ENCODE measurements around the gene FMR1. TPM values are rescaled to one million over a fixed set of nuclear protein-coding genes. Genes with fewer than 3 reads are reported as not detected.

FMR1 gene
- total and polyA plus RNA-seq, 8 donors = 11.9 to 175 (median 21.4) TPM

DNA sequence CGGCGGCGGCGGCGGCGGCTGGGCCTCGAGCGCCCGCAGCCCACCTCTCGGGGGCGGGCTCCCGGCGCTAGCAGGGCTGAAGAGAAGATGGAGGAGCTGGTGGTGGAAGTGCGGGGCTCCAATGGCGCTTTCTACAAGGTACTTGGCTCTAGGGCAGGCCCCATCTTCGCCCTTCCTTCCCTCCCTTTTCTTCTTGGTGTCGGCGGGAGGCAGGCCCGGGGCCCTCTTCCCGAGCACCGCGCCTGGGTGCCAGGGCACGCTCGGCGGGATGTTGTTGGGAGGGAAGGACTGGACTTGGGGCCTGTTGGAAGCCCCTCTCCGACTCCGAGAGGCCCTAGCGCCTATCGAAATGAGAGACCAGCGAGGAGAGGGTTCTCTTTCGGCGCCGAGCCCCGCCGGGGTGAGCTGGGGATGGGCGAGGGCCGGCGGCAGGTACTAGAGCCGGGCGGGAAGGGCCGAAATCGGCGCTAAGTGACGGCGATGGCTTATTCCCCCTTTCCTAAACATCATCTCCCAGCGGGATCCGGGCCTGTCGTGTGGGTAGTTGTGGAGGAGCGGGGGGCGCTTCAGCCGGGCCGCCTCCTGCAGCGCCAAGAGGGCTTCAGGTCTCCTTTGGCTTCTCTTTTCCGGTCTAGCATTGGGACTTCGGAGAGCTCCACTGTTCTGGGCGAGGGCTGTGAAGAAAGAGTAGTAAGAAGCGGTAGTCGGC is 528 bp downstream of the FMR1 start:
- intact Hi-C loops (cut with DNase I; ENCODE audit: low total_unique reads) = no loop called here

GRCh38 chrX:147913570-147913969 is 1.9 kb downstream of the FMR1 start:
- 29 to 68% (median 44%) methylated on average over 6 of the region's 6 CpGs for WGBS, 5 donors
- Histone ChIP-seq H3K36me3 (no peaks in the 10 kb centered on the region), H3K27ac (no peak overlapping the region), H3K4me3 (peak overlapping the region in 3 of 4 donors; percentile 59 to 68 (median 68)), H3K4me1 (peaks cover 4 to 46% (median 13%) of the 10 kb centered on the region in 4 donors), H3K9me3 (no peaks in the 10 kb centered on the region), H3K27me3 (no peaks in the 10 kb centered on the region)
- intact Hi-C loops (cut with DNase I; ENCODE audit: low total_unique reads) = no loop called here
- TF ChIP-seq POLR2A (IDR thresholded peaks at IDR 0.05) = no peak
- DNase-seq = no peak

More for the DNA sequence above, 528 bp downstream of the FMR1 start:
- TF ChIP-seq EP300 (IDR thresholded peaks at IDR 0.05) = no peak
- no peaks in the 10 kb centered on the region for H3K27me3 ChIP-seq
- peak overlapping the region; percentile 59 to 68 (median 66) for H3K4me3 ChIP-seq
- H3K27ac ChIP-seq = peak overlapping the region; percentile 87 to 93 (median 93)
- no peaks in the 10 kb centered on the region for H3K36me3 ChIP-seq
- H3K4me1 ChIP-seq = peaks cover 4 to 35% (median 13%) of the 10 kb centered on the region in 4 donors
- 0 to 57% (median 7%) methylated on average over 14 to 56 of the region's 58 CpGs for WGBS, 5 donors
- H3K9me3 ChIP-seq = no peaks in the 10 kb centered on the region
- DNase-seq = peak; percentile 29 to 65

GRCh38 chrX:147914591-147914990 is 2.9 kb downstream of the FMR1 start:
- intact Hi-C loops (cut with DNase I; ENCODE audit: low total_unique reads) = no loop called here
- TF ChIP-seq EP300 (IDR thresholded peaks at IDR 0.05) = no peak
- TF ChIP-seq POLR2AphosphoS5 (IDR thresholded peaks at IDR 0.05) = no peak
- TF ChIP-seq CTCF (IDR thresholded peaks at IDR 0.05) = no peak
- TF ChIP-seq POLR2A (IDR thresholded peaks at IDR 0.05) = no peak
- H3K9me3 ChIP-seq = no peaks in the 10 kb centered on the region
- H3K4me3 ChIP-seq = no peak overlapping the region
- no peak overlapping the region for H3K27ac ChIP-seq
- H3K36me3 ChIP-seq = no peaks in the 10 kb centered on the region
- H3K27me3 ChIP-seq = no peaks in the 10 kb centered on the region
- 42 to 73% (median 50%) methylated on average over 3 of the region's 3 CpGs for WGBS, 5 donors
- DNase-seq = no peak
- H3K4me1 ChIP-seq = peaks cover 4 to 52% (median 13%) of the 10 kb centered on the region in 4 donors

DNA sequence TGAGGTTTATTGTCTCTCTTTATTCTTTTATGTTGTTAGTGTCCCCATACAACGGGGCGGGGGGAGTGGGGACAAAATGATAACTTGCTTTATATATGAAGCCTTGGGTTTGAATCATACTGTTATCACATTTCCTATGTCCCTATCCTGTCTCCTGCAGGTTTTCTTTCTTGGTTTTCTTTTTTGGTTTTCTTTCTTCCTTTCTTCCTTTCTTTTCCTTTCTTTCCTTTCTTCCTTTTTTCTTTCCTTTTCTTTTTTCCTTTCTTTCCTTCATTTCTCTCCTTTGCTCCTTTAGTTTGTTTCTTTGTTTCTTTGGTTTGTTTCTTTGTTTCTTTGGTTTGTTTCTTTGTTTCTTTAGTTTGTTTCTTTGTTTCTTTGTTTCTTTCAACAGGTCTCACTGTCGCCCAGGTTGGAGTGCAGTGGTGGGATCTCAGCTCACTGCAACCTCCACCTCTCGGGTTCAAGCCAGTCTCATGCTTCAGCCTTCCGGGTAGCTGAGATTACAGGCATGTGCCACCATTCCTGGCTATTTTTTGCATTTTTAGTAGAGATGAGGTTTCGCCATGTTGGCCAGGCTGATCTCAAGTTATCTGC is 4.8 kb downstream of the FMR1 start:
- Histone ChIP-seq H3K4me1 (peaks cover 4 to 61% (median 13%) of the 10 kb centered on the region in 4 donors), H3K27ac (no peak overlapping the region), H3K36me3 (no peaks in the 10 kb centered on the region), H3K4me3 (no peak overlapping the region), H3K9me3 (no peaks in the 10 kb centered on the region), H3K27me3 (no peaks in the 10 kb centered on the region)
- 65 to 95% (median 92%) methylated on average over 6 of the region's 6 CpGs for WGBS, 5 donors
- TF ChIP-seq EP300 (IDR thresholded peaks at IDR 0.05) (no peak), CTCF (IDR thresholded peaks at IDR 0.05) (no peak), POLR2A (IDR thresholded peaks at IDR 0.05) (no peak), POLR2AphosphoS5 (IDR thresholded peaks at IDR 0.05) (no peak)
- no peak for DNase-seq
- intact Hi-C loops (cut with DNase I; ENCODE audit: low total_unique reads) = no loop called here

DNA sequence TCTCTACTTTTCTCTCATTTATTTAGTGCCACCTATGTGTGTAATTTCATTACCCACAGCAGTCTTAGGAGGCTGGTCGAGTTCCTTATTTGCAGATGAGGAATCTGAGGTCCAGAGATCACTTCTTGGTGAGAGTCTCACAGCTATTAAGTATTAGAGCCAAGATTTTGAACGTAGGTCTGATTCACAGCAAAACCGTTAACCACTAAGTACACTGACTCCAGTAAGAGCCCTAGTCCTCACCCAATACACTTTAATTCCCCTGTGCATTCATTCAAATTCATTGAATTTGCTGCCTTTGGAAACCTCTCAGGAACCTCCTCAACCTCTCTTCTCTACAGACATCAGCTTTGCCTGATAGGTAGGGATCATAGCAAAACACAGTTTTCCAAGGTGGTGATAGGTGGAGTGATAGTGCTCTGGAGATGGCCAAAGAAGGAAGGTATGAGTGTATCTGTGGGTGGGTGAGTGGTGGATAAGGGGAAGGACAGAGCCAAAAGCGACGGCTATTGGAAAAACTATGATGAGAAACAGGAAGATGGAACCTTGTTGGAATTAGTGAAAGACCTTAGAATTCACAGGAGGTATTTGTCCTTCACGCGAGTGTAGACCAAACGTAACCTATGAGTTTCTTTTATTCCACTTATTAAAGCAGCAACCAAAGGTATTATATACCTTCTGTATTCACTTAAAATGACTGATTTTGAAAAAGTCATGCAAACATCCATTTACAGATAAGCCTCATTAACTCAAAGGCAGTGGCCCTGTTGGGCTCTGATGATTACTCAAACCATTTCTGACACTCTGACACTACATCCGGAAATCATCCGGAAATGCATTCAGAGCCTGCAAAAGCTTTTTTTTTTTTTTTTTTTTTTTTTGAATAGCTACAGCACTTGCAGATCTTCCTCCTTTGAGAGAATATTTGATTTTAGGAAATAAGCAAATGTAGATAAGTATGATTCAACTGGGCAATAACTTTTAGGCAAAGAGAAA is 6.3 kb downstream of the FMR1 start:
- TF ChIP-seq POLR2AphosphoS5 (IDR thresholded peaks at IDR 0.05) = no peak
- no peak for TF ChIP-seq EP300 (IDR thresholded peaks at IDR 0.05)
- no peak for TF ChIP-seq CTCF (IDR thresholded peaks at IDR 0.05)
- TF ChIP-seq POLR2A (IDR thresholded peaks at IDR 0.05) = no peak
- 48 to 71% (median 58%) methylated on average over 10 of the region's 10 CpGs for WGBS, 5 donors
- H3K4me3 ChIP-seq = no peak overlapping the region
- H3K4me1 ChIP-seq = peaks cover 4 to 61% (median 13%) of the 10 kb centered on the region in 4 donors
- no peaks in the 10 kb centered on the region for H3K36me3 ChIP-seq
- H3K27me3 ChIP-seq = no peaks in the 10 kb centered on the region
- no peaks in the 10 kb centered on the region for H3K9me3 ChIP-seq
- DNase-seq = peak in 1 of 2 donors; percentile 25
- intact Hi-C loops (cut with DNase I; ENCODE audit: low total_unique reads) = no loop called here
- H3K27ac ChIP-seq = no peak overlapping the region
